GM12801 (cell line): ENCODE data around the gene DGAT2.

Source experiments
- CTCF ChIP-seq: IDR thresholded peaks from one replicate; pipeline ENCODE4 v1.5.1; 2011; ENCODE audit warnings: control low read depth; ENCODE audit not compliant: insufficient read length; ENCODE audit errors: extremely low read depth

DGAT2 gene

GRCh38 chr11:75762158-75762557, 6.4 kb upstream of the DGAT2 start:
- no peak for TF ChIP-seq CTCF

GRCh38 chr11:75762885-75763284, 5.7 kb upstream of the DGAT2 start:
- TF ChIP-seq CTCF: no peak

- TF ChIP-seq CTCF: no peak
Measured at GRCh38 chr11:75763846-75764245, 4.7 kb upstream of the DGAT2 start.

- no peak for TF ChIP-seq CTCF
Measured at GRCh38 chr11:75765116-75765515, 3.5 kb upstream of the DGAT2 start.

GRCh38 chr11:75766443-75767227, 1.9 kb upstream of the DGAT2 start:
- TF ChIP-seq CTCF: no peak

GRCh38 chr11:75767228-75767572, 1.4 kb upstream of the DGAT2 start:
- no peak for TF ChIP-seq CTCF

- no peak for TF ChIP-seq CTCF
Measured at GRCh38 chr11:75767793-75768111, 826 bp upstream of the DGAT2 start.
